Measurements from ENCODE around the gene RALGAPB. TPM values are rescaled to one million over a fixed set of nuclear protein-coding genes. Genes with fewer than 3 reads are reported as not detected.

RALGAPB gene
- 28.3 and 32.7 TPM in 2 replicates for total RNA-seq

DNA sequence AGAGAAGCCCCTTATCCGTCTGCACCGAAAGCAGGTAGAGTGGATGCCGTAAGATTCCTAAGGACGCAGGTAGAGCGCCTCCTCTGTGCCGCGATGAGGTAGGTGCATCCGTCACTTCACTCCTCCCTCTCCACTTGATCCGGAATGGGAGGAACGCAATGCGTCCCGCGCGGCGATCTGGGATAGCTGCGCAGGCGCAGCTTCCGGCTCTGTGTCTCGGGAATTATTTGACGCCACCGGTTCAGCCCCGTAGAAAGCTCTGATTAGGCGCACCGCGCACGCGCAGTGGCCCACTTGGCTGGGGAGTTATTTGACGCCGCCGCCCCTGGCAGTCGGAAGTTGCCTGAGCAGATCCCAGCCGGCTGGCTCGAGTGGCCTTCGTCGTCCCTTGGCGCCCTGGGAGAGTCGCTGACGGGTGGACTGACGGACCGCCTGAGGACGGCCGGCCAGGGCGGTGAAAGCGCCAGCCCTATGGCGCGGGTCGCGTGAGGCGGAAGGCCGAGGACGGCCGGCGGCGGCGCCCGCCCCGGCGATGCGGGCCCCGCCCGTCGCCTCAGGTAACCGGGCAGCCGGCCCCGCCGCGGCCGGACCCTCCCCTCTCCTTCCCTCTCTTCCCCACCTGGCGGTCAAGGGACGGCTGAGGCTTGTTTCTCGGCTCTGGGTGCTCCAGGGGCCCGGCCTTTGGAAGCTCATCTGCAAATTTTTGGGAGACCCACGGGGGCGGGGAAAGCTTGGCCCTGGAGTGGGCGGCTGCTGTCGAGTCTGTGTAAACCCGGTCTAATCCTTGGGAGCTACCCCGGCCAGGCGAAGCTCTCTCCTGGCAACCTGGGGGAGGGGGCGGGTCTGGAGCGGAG lies at the start of gene RALGAPB:
Gene RALGAPB, plus strand, starts transcription at position 331 of the 854 bp plus-strand sequence. CDS start 15,590 bp downstream, outside the sequence.

GRCh38 chr20:38434770-38435554 lies 37.7 kb upstream of the RALGAPB start, which contains the start of gene SNHG17:
Gene SNHG17 (minus strand): TSS chr20:38435328.

GRCh38 chr20:38581013-38581412 lies 108.4 kb downstream of the RALGAPB start, which contains the start of gene ADIG:
Gene ADIG (plus strand): TSS chr20:38581197. CDS start chr20:38581251, 54 bp downstream.

GRCh38 chr20:38601216-38602184 lies 128.9 kb downstream of the RALGAPB start, which contains the start of gene ARHGAP40:
Gene ARHGAP40 (plus strand): TSS chr20:38601809.

Other genes starting within 250 kb of the RALGAPB start
- 0.66 and 2.7 TPM in 2 replicates for gene KIAA1755, start 212.1 kb upstream of the RALGAPB start, total RNA-seq
- gene BPI, start 168.7 kb upstream of the RALGAPB start, total RNA-seq, result 0.12 TPM in 1 of 2 replicates, not detected in the other
- gene LBP, start 126.4 kb upstream of the RALGAPB start, total RNA-seq, result not detected in 2 replicates
- 7.6 and 11.5 TPM in 2 replicates for gene SNHG17, start 37.5 kb upstream of the RALGAPB start, total RNA-seq
- gene ADIG, start 108.4 kb downstream of the RALGAPB start, total RNA-seq, result not detected in 2 replicates
- gene ARHGAP40, start 129.0 kb downstream of the RALGAPB start, total RNA-seq, result under 0.01 TPM in 1 of 2 replicates, not detected in the other

Data from uterine smooth muscle cell (primary cell).